MM.1S (cell line): ENCODE measurements around the gene WDR70.
"Not testable (repeated sequence)": the region's sequence is repeated elsewhere in the genome, so short reads cannot be mapped to it uniquely, and the experiment has no call there.

Experiments
- CTCF ChIP-seq: fragments of 300-600 bp; sonication (generic); IDR thresholded peaks from 2 replicates; pipeline ENCODE4 v1.5.1; 2016; ENCODE audit warnings: antibody characterized with exemption, low read length, mixed read lengths
- EZH2 ChIP-seq: fragments of 300-600 bp; sonication (generic); optimal IDR thresholded peaks from 2 replicates; pipeline ENCODE3; 2017; ENCODE audit warnings: low read depth, mild to moderate bottlenecking, antibody characterized with exemption, low read length, mixed read lengths

DNA sequence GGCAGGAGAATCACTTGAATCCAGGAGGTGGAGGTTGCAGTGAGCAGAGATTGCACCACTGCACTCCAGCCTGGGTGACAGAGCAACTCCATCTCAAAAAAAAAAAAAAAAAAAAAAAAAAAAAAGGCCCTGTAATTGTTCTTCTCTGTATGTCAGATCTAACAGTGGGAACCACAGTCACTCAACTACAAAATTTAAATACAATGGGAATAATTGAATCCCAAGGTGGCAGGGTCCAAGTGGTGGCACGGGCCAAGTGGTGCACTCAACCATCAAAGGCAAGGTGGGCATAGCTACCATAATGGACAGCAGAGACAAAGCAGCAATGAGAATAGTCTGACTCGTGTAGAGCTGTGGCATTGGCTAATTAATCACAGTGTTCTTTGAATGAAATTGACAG is 416.2 kb downstream of the WDR70 start:
- TF ChIP-seq CTCF, EZH2: not testable (repeated sequence)
